Left lung (tissue), 10 donors: Measurements from ENCODE around the gene SNX5. TPM values are rescaled to one million over a fixed set of nuclear protein-coding genes. Genes with fewer than 3 reads are reported as not detected.
A peak's percentile ranks its signal among the peaks of the same experiment; 100 is the strongest.

ENCODE experiments used
- ATAC-seq: fragments of 200-7000 bp; cut with Tn5 transposase; one replicate; pipeline ENCODE4 v1.9.1; 2020; ENCODE audit warnings: moderate library complexity
- DNase-seq, 4 donors: peaks; one replicate each; pipeline ENCODE4 v3.0.0-alpha.2; 2013 to 2020
- H3K27ac ChIP-seq, 2 donors: fragments of 200-600 bp; sonication (generic) in 1 of 2; one replicate each; pipeline versions ENCODE4 v1.5.0 to v1.8.0; 2020 to 2021
- H3K27me3 ChIP-seq, 2 donors: fragments of 200-600 bp; sonication (generic) in 1 of 2; one replicate each; pipeline versions ENCODE4 v1.5.0 to v1.8.0; 2020 to 2021
- H3K36me3 ChIP-seq, 2 donors: fragments of 200-600 bp; sonication (generic) in 1 of 2; one replicate each; pipeline versions ENCODE4 v1.5.0 to v1.8.0; 2020 to 2021
- H3K4me1 ChIP-seq, 2 donors: fragments of 200-600 bp; one replicate each; pipeline ENCODE4 v1.8.0; 2021
- H3K4me3 ChIP-seq, 2 donors: fragments of 200-600 bp; sonication (generic) in 1 of 2; one replicate each; pipeline versions ENCODE4 v1.5.0 to v1.8.0; 2020 to 2021; ENCODE audit warnings: mild to moderate bottlenecking in 1 of 2
- H3K9me3 ChIP-seq, 2 donors: fragments of 200-600 bp; sonication (generic) in 1 of 2; one replicate each; pipeline versions ENCODE4 v1.5.0 to v1.8.0; 2020 to 2021
- intact Hi-C, 2 donors: fragments of 100-400 bp; cut with DNase I; formaldehyde crosslinking; loops; one replicate each; pipeline versions ENCODE4 v1.11.2 to v1.14.2; 2022
- polyA plus RNA-seq, 6 donors: library from polyadenylated mRNA; unstranded; fragments of 120-200 nt; gene quantifications; one replicate each; pipeline ENCODE4 v1.2.1, GENCODE V29; 2013; ENCODE audit not compliant: insufficient read length in 6 of 6
- total RNA-seq, 2 donors: library from RNA; stranded (reverse); fragmentation: NEBNext Ultra II Directional; extraction: Animal tissue kit (Norgen Biotek cat#: 25700); gene quantifications; one replicate each; pipeline ENCODE4 v1.2.1, GENCODE V29; 2021
- TF ChIP-seq, protein P1 (sequence below), 2 donors: fragments of 200-600 bp; sonication (generic) in 1 of 2; IDR thresholded peaks; one replicate each; pipeline versions ENCODE4 v1.5.0 to v1.8.0; 2021; ENCODE audit warnings: antibody characterized with exemption in 2 of 2
- donor health status: DM: no; HTN: yes; CAD: no.
- donor health status: DM: no; HTN: no; CAD: no.

The SNX5 gene
- total and polyA plus RNA-seq, 8 donors = 82.0 to 312 (median 247) TPM

GRCh38 chr20:17932396-17932795 lies 36.2 kb downstream of the SNX5 start:
- H3K36me3 ChIP-seq = no peaks in the 10 kb centered on the region
- TF ChIP-seq, protein P1, sequence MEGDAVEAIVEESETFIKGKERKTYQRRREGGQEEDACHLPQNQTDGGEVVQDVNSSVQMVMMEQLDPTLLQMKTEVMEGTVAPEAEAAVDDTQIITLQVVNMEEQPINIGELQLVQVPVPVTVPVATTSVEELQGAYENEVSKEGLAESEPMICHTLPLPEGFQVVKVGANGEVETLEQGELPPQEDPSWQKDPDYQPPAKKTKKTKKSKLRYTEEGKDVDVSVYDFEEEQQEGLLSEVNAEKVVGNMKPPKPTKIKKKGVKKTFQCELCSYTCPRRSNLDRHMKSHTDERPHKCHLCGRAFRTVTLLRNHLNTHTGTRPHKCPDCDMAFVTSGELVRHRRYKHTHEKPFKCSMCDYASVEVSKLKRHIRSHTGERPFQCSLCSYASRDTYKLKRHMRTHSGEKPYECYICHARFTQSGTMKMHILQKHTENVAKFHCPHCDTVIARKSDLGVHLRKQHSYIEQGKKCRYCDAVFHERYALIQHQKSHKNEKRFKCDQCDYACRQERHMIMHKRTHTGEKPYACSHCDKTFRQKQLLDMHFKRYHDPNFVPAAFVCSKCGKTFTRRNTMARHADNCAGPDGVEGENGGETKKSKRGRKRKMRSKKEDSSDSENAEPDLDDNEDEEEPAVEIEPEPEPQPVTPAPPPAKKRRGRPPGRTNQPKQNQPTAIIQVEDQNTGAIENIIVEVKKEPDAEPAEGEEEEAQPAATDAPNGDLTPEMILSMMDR (IDR thresholded peaks at IDR 0.05) = no peak
- no peak overlapping the region for H3K27ac ChIP-seq
- H3K9me3 ChIP-seq = peaks cover 0 to 4% of the 10 kb centered on the region in 2 donors
- no peak for ATAC-seq
- no peak for DNase-seq
- H3K4me3 ChIP-seq = no peak overlapping the region
- peaks cover 4 to 7% of the 10 kb centered on the region in 2 donors for H3K4me1 ChIP-seq
- H3K27me3 ChIP-seq = no peaks in the 10 kb centered on the region
- intact Hi-C loops = no loop called here

GRCh38 chr20:17931513-17931912 lies 37.1 kb downstream of the SNX5 start:
- H3K27me3 ChIP-seq = no peaks in the 10 kb centered on the region
- intact Hi-C loops = no loop called here
- no peak for DNase-seq
- H3K36me3 ChIP-seq = no peaks in the 10 kb centered on the region
- ATAC-seq = no peak
- no peaks in the 10 kb centered on the region for H3K4me1 ChIP-seq
- TF ChIP-seq, protein P1 (IDR thresholded peaks at IDR 0.05) = no peak
- peaks cover 0 to 4% of the 10 kb centered on the region in 2 donors for H3K9me3 ChIP-seq
- no peak overlapping the region for H3K27ac ChIP-seq
- H3K4me3 ChIP-seq = no peak overlapping the region

DNA sequence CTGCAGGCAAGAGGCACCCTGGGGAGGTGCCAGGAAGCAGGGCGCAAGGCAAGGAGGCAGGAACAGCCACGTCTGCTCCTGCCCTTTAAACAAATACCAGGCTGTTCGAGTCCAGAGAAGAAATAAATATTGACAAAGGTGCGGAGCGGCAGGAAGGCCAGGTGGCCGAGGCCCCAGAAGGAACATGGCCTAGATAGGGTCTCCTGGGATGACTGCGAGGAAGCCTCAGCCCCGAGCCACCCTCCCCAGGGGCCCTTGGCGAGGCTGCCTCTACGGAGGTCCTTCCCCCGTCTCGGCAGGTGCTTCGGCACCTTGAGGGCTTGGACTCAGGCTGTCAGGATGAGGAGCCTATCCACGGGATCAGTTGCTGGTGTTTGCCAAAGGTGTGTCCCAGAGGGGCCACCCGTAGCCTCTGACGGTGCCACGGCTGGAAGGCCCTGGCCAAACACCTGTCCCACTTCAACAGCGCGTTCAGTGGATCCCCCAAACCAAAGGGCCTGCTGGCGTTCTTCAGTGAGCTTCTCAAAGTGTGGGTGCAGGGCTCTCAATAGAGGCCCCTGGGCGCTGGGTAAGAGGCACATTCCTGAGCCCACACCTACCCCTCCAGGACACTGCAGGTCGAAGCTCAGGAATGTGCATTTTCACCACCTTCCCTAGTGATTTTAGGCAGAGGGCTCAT lies 39.8 kb downstream of the SNX5 start:
- ATAC-seq (peak; percentile 79), DNase-seq (peak in 1 of 4 donors; percentile 58)
- Histone ChIP-seq H3K4me1 (no peaks in the 10 kb centered on the region), H3K27me3 (no peaks in the 10 kb centered on the region), H3K27ac (peak overlapping the region; percentile 30 to 40), H3K4me3 (no peak overlapping the region), H3K36me3 (no peaks in the 10 kb centered on the region), H3K9me3 (peaks cover 0 to 4% of the 10 kb centered on the region in 2 donors)
- TF ChIP-seq, protein P1 (IDR thresholded peaks at IDR 0.05) = no peak
- intact Hi-C loops = no loop called here

DNA sequence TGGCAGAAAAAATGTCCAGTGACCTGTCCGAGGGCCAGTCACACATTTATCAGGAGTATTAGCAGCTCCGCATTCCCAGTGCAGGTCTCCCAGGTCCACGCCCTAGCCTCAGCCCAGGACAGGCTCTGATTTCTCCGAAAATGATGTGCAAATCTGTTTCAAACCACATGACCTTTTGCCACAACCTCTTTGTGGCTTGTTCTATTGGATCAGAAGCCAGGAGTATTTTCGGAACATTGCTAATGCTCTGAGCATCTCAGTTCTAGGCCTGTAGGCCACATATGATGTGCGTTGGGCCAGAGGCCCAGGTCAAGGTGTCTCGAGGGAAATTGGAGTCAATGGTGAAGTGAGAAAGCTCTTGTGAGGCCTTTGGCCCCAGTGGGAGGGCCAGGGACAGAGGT lies 40.4 kb downstream of the SNX5 start:
- H3K27ac ChIP-seq = peak overlapping the region in 1 of 2 donors; percentile 40
- peak; percentile 9 for ATAC-seq

DNA sequence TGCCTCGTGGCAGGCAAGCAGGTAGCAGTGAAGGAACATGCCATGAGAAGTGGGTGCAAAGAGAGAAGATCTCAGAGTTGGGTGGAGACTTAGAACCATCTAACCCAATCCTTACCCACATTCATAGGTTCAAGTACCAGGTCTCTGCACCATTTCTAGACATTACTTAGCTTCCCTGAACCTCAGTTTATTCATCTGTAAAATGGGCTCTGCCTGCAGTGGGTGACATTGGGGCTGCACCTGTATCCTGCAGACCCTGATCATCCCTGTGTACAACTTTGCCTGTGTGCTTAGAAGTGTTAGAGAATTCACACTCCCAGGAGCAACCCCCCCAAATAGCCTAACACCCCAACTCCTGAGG lies 42.7 kb downstream of the SNX5 start:
- Histone ChIP-seq H3K4me3 (no peak overlapping the region), H3K36me3 (no peaks in the 10 kb centered on the region), H3K27me3 (no peaks in the 10 kb centered on the region), H3K4me1 (no peaks in the 10 kb centered on the region), H3K9me3 (no peaks in the 10 kb centered on the region), H3K27ac (no peak overlapping the region)
- intact Hi-C loops = no loop called here
- ATAC-seq (no peak), DNase-seq (no peak)
- TF ChIP-seq, protein P1 (IDR thresholded peaks at IDR 0.05) = no peak

More for the DNA sequence above, 40.4 kb downstream of the SNX5 start:
- TF ChIP-seq, protein P1 (IDR thresholded peaks at IDR 0.05) = no peak
- Histone ChIP-seq H3K27me3 (no peaks in the 10 kb centered on the region), H3K4me3 (no peak overlapping the region), H3K9me3 (peaks cover 0 to 4% of the 10 kb centered on the region in 2 donors), H3K4me1 (no peaks in the 10 kb centered on the region), H3K36me3 (no peaks in the 10 kb centered on the region)
- DNase-seq = no peak
- intact Hi-C loops = no loop called here
